Uterus (tissue), 2 donors: ENCODE data around the gene RANBP3.

Experiments used
- CTCF ChIP-seq, 4 experiments: fragments of 200-600 bp in 2 of 4; fragments of 450-650 bp in 2 of 4; sonication (generic) in 2 of 4; IDR thresholded peaks; one replicate each; pipeline ENCODE4 v1.5.1; 2016 to 2019; ENCODE audit warnings: antibody characterized with exemption in 4 of 4, mild to moderate bottlenecking in 2 of 4, moderate library complexity in 1 of 4
- POLR2A ChIP-seq, 2 donors: fragments of 450-650 bp; IDR thresholded peaks; one replicate each; pipeline ENCODE4 v1.6.1; 2016; ENCODE audit warnings: antibody characterized with exemption in 2 of 2, mild to moderate bottlenecking in 1 of 2, moderate library complexity in 1 of 2

- TF ChIP-seq CTCF (IDR thresholded peaks at IDR 0.05) (no peak), POLR2A (IDR thresholded peaks at IDR 0.05) (no peak)
These were observed 55.8 kb downstream of the RANBP3 start for GRCh38 chr19:5922161-5922545.
